ENCODE results near the gene XPO5.

Gene XPO5

GRCh38 chr6:43520097-43520496 lies 55.7 kb downstream of the XPO5 start:
- no peak for DNase-seq (ENCODE audit: low read depth, low spot score)
- H3K27ac ChIP-seq, result no peak overlapping the region

DNA sequence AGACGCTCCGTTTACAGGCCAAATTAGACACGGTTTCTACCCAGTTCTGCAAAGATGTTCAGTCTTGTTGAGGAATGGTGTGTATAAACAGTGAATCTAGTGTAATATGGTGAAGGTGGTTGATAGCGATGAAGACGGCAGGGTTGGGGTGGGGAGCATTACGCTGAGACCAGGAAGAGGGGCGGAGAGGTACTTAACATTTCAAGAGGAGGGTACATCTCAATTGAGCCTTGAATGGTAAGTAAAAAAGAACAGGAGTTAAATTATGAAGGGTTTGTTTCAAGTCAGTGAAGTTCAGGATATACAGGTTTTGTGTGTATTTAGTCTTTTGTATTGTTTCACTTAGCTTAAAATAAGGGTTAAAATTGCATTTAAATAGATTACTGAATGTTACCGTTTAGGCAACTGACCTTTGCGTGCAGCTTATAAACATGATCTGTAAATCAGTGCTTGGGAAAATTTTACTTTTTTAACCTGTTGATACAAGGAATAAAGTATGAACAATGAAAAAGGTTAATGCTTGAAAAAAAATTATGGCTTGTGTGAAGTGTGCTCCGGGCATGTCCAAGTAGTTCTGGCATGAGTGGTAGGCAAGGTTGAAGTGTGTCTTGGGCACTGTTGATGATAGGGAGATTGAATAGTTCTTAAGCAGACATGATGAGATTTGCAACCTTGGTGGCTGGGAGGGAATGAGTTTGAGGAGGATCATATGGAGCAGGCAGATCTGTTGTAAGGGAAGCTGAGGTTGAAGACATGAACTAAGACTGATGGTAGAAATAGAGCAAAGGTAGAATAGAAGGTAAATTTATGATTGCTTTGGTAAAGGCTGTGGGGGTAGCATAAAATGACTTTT lies 58.1 kb downstream of the XPO5 start:
- DNase-seq (ENCODE audit: low read depth, low spot score), result no peak
- H3K27ac ChIP-seq, result peak overlapping the region; percentile 70

GRCh38 chr6:43516697-43517504 lies 58.9 kb downstream of the XPO5 start, which contains the start of the genes POLR1C and YIPF3:
Gene POLR1C (plus strand): TSS chr6:43517089. CDS start chr6:43517110, 21 bp downstream.
Gene YIPF3 (minus strand): TSS chr6:43516926. CDS start chr6:43516807, 119 bp downstream.
- DNase-seq (ENCODE audit: low read depth, low spot score), result peak; percentile 84
- H3K27ac ChIP-seq, result peak within 1 kb of the TSS; percentile 70

GRCh38 chr6:43516367-43516696 lies 59.5 kb downstream of the XPO5 start:
- H3K27ac ChIP-seq, result peak overlapping the region; percentile 70
- no peak for DNase-seq (ENCODE audit: low read depth, low spot score)

DNA sequence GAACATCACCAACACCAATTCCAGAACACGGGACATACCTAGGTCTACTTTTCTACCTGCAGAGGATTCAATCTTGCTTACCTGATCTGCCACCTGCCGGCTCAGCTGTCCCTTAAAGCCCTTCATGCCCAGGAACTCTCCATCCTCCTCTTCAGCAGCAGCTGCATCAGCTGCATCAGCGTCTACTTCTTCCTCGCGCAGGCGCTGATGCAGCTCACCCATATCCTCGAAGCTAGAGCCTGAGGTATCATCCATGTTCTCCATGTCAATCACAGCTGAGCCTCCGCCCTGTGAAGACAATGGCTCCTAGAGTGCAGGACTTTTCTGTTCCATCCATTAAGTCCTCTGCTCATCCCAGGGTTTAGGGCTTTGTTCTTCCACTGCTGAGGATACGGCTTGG lies 60.0 kb downstream of the XPO5 start:
- H3K27ac ChIP-seq, result no peak overlapping the region
- DNase-seq (ENCODE audit: low read depth, low spot score), result no peak

DNA sequence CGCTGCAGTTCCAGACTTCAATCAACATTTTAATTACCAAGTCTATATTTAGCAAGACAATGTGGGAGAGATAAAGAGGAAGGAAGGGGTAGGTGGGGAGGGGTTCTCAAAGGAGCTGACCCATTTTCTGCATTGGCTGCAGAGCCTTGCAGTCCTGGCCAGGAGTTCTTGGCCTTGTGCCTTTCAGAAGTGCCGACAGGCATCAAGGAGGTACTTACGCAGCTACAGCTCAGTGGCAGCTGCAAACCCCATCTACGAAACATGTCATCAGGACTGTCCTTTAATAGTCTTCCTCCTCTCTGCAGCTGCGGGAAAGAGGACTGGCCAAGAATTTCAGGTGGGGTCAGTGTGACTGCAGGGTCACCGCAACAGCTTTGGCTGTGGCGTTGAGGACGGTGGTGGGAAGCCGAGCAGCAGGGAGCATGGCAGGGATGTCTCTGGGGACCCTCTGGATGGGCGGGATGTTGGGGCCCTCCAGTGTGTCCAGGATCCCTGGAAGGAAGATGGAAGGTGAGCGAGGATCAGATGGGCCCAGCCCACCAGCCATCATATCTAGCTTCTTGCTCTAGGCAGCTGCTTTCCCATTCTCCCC lies 63.9 kb downstream of the XPO5 start:
- no peak for DNase-seq (ENCODE audit: low read depth, low spot score)
- no peak overlapping the region for H3K27ac ChIP-seq

DNA sequence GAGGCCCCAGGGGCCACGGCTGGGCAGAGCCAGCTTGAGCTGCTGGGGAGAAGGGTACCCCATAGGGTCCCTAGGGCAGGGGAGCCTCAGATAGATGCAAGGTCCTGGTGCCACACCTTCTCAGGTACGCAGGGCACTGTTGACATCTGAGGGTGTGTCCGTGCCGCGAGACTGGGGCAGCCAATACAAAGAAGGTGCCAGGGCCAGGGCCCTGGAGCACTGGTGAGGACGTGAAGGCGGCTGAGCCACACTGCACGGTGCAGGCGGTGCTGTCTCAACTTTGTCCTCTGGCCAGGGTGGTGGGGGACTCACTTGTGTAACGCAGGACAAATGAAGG lies 65.0 kb downstream of the XPO5 start:
- peak overlapping the region; percentile 36 for H3K27ac ChIP-seq
- no peak for DNase-seq (ENCODE audit: low read depth, low spot score)

DNA sequence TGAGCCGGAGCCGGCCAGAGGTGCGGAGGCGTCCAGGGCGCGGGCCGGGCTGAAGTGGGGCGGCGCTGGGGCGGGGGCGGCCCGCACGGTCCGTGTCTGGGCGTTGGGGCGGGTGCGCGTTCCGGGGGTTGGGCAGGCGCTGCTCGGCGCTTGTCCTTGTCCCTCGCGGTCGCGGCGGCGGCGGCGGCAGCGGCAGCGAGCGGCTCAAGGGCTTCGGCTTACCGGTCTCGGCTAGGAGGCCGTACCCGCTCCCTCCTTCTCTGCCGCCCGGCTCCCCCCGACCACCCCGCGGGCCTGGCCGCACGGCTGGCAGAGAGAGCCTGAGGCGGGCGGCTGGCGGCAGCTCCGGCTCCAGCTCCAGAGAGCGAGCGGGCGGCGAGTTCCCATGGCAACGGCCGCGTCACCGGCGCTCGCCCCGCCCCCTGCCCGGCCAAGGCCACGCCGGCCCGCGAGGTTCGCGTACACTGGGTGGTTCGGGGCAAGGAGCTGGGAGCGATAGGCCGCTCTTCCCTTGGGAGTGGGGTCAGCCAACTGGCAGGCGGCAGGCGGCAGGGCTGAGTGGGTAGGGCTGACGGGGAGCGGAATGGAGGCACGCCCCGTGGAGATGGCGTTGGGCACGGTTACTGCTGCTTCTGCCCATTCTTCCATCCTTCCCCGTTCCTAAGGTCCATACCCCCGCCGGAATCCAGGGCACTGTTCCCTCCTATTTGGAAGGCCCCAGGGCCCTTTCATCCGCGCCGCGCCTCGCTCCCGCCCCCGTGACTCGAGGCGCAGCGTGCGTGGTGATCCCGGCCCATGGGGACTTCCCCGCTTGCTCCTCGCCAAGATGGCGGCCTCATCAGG lies 65.6 kb downstream of the XPO5 start, which contains the start of gene LRRC73:
LRRC73 (minus strand) TSS at position 363 of the 843 bp plus-strand sequence. CDS start 561 bp downstream, outside the sequence.
- no peak for DNase-seq (ENCODE audit: low read depth, low spot score)
- peak within 1 kb of the TSS; percentile 36 for H3K27ac ChIP-seq

DNA sequence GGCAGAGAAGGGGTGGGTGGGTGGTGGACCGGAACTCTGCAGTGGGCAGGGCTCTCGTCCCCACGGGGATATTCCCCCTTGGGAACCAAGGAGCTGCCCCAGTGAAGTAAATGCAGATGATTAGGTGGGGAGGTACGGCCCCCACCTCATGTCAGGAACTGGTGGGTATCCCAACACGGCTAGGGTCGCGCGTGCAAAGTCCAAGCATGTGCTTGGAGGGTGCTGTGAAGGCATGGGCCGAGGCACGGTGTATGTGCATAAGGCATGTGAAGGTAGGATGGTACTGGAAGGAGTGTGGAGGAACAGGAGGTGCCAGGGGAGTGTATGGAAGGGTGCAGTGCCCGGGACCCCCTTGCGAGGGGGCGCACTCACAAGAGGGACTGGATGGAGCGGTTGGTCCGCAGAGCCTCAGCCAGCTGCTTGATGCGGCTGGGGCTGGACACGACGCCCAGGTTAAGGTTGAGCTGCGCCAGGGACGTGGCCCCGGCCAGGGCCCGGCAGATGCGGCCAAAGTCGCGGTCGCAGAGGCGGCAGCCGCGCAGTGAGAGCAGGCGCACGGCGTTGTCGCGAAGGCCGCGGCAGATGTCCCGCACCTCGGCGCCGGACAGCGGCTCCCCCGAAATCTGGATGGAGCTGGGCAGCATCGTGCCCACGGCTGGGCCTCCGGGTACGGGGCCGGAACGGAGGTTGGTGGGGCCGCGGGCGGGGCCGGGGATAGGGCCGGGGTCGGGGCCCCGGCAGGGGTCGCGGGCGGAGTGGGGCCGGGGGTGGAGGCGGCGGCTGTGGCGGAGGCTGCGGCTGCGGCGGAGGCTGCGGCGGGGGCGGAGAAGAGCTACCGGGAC lies 66.5 kb downstream of the XPO5 start:
- no peak overlapping the region for H3K27ac ChIP-seq
- no peak for DNase-seq (ENCODE audit: low read depth, low spot score)

GRCh38 chr6:43508481-43509141 lies 67.2 kb downstream of the XPO5 start:
- no peak overlapping the region for H3K27ac ChIP-seq
- DNase-seq (ENCODE audit: low read depth, low spot score), result no peak

GRCh38 chr6:43506667-43507471 lies 69.0 kb downstream of the XPO5 start:
- DNase-seq (ENCODE audit: low read depth, low spot score), result no peak
- no peak overlapping the region for H3K27ac ChIP-seq

- no peak for DNase-seq (ENCODE audit: low read depth, low spot score)
- no peak overlapping the region for H3K27ac ChIP-seq
Measured at GRCh38 chr6:43506171-43506570, 69.7 kb downstream of the XPO5 start.

DNA sequence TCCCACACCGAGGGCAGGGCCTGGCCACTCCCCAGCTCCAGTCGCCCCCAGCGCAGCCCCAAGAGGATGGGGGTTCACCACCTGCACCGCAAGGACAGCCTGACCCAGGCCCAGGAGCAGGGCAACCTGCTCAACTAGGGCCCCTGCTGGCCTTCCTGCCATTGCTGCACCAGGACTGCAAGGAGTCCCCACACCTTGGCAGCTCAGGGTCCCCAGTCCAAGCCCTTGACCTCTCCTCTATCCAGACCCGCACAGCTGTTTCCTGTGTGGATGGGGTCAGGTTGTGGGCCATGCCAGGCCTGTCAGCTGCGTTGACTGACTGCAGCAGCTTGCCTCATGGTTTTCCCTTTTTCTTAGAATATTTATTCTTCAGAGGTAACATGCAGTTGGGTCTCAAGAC lies 70.1 kb downstream of the XPO5 start:
- DNase-seq (ENCODE audit: low read depth, low spot score), result no peak
- H3K27ac ChIP-seq, result no peak overlapping the region

DNA sequence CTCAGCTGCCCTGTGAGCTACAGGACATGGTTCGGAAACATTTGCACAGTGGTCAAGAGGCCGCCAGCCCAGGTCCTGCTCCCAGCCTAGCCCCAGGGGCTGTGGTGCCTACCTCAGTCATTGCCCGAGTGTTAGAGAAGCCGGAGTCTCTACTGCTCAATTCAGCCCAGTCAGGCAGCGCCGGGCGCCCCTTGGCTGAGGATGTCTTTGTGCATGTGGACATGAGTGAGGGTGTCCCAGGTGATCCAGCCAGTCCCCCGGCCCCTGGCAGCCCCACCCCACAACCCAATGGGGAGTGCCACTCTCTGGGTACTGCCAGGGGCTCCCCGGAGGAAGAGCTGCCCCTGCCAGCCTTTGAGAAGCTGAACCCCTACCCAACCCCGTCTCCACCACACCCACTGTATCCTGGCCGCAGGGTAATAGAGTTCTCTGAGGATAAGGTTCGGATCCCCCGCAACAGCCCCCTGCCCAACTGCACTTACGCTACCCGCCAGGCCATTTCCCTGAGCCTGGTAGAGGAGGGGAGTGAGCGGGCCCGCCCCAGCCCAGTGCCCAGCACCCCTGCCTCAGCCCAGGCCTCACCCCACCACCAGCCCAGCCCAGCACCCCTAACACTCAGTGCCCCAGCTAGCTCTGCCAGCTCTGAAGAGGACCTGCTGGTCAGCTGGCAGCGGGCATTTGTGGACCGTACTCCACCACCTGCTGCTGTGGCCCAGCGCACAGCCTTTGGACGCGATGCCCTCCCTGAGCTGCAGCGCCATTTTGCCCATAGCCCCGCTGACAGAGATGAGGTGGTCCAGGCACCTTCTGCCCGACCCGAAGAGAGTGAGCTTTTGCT lies 70.9 kb downstream of the XPO5 start:
- DNase-seq (ENCODE audit: low read depth, low spot score), result no peak
- H3K27ac ChIP-seq, result no peak overlapping the region

DNA sequence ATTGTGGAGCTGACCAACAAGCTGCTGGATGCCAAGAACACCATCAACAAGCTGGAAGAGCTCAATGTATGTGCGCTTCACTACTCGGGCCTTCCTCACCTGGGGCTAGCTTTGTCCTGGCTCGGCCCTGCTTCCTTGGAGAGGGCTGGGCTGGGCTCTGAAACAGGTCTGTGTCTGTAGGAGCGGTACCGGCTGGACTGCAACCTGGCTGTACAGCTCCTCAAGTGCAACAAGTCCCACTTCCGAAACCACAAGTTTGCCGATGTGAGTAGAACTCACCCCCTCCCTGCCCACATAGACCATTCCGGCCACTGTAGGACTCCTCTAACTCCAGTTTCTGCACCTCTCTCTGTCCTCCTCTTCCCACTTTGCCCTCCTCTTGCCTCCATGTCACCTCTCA lies 72.4 kb downstream of the XPO5 start:
- no peak for DNase-seq (ENCODE audit: low read depth, low spot score)
- H3K27ac ChIP-seq, result no peak overlapping the region

DNA sequence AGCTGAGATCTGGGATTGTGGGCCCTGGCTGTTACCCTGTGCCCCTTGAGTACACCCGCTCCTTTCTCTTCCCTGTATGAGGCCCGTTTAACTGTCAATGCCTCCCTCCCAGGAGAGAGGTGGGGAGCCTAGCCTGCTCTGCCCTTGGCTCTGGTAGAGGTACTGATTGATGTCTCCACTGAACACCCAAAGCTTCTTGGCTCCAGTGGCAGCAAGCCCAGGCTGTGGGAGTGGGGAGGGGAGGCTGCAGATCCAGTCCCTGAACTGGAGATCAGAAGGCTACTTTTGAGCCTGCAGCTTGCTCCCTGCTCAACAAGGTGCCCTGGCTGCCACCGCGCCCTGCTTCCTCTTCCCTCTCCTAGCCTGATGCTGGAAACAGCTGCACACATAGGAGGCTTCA lies 73.2 kb downstream of the XPO5 start:
- DNase-seq (ENCODE audit: low read depth, low spot score), result no peak
- no peak overlapping the region for H3K27ac ChIP-seq

DNA sequence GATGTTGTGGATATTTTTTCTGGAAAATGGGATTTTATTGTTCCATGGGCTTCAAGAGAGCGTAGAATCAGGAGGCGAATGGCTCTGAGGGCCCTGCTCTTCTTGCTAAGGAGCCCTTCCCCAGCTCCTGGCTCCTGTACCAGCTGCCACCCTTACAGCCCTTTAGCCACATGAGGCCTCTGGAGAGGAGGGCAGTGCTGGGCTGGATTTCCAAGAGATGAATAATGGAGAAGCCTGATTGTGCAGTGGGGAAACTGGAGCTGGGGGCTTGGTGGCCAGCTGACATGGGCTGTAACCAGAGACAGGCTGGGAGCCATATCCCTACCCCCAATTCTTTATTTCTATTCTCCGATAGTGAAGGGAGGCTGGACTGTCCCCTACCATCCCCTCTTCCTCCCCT lies 74.9 kb downstream of the XPO5 start:
- no peak for DNase-seq (ENCODE audit: low read depth, low spot score)
- no peak overlapping the region for H3K27ac ChIP-seq

Data from epithelial cell of prostate (primary cell).